Astrocyte (in vitro differentiated cells and primary cell): ENCODE data around the gene SEMA3F. TPM values are rescaled to one million over a fixed set of nuclear protein-coding genes. Genes with fewer than 3 reads are reported as not detected.

Source experiments
- DNase-seq: peaks from one replicate; pipeline ENCODE4 v3.0.0-alpha.2; 2010; ENCODE audit warnings: low read depth
- FAIRE-seq: peaks from 2 replicates; lab custom pipeline; 2011; peaks lifted over from hg19 to GRCh38; lab: Jason Lieb, UNC
- H2AFZ ChIP-seq: 2 replicates; pipeline ENCODE4 v1.6.0; 2012; ENCODE audit warnings: low read depth, low read length, inconsistent platforms
- H3K27ac ChIP-seq: 2 replicates; pipeline ENCODE4 v1.5.1; 2011; ENCODE audit warnings: low read depth, low read length, inconsistent platforms
- H3K27me3 ChIP-seq: 2 replicates; pipeline ENCODE4 v1.6.0; 2011; ENCODE audit warnings: low read length, inconsistent platforms; ENCODE audit not compliant: insufficient read depth
- H3K36me3 ChIP-seq: 2 replicates; pipeline ENCODE4 v1.5.1; 2011; ENCODE audit warnings: low read length, inconsistent platforms; ENCODE audit not compliant: insufficient read depth
- H3K4me1 ChIP-seq: 2 replicates; pipeline ENCODE4 v1.5.1; 2011; ENCODE audit warnings: low read length, inconsistent platforms; ENCODE audit not compliant: insufficient read depth
- H3K4me2 ChIP-seq: 2 replicates; pipeline ENCODE4 v1.6.0; 2012; ENCODE audit warnings: low read length, inconsistent platforms
- H3K4me3 ChIP-seq: 2 replicates; pipeline ENCODE4 v1.5.1; 2011; ENCODE audit warnings: low read depth, mild to moderate bottlenecking, low read length, inconsistent platforms; ENCODE audit not compliant: insufficient read depth
- H3K79me2 ChIP-seq: 2 replicates; pipeline ENCODE4 v1.6.0; 2012; ENCODE audit warnings: mild to moderate bottlenecking, low read length, inconsistent platforms; ENCODE audit not compliant: insufficient read depth
- H3K9ac ChIP-seq: 2 replicates; pipeline ENCODE4 v1.6.0; 2012; ENCODE audit warnings: mild to moderate bottlenecking, low read length, inconsistent platforms
- H3K9me3 ChIP-seq: 2 replicates; pipeline ENCODE4 v1.5.1; 2012; ENCODE audit warnings: low read depth, mild to moderate bottlenecking, low read length, inconsistent platforms; ENCODE audit not compliant: insufficient read depth
- H4K20me1 ChIP-seq: 2 replicates; pipeline ENCODE4 v1.6.0; 2012; ENCODE audit warnings: low read length, inconsistent platforms; ENCODE audit not compliant: insufficient read depth
- H3K27ac Mint-ChIP-seq: one replicate; pipeline ENCODE4 v1.8.0; 2021; ENCODE audit warnings: mild to moderate bottlenecking, mixed read lengths; ENCODE audit not compliant: unreplicated experiment
- H3K27me3 Mint-ChIP-seq: one replicate; pipeline ENCODE4 v1.8.0; 2021; ENCODE audit warnings: low read depth, mixed read lengths; ENCODE audit not compliant: unreplicated experiment
- H3K36me3 Mint-ChIP-seq: one replicate; pipeline ENCODE4 v1.8.0; 2021; ENCODE audit warnings: low read depth, mixed read lengths; ENCODE audit not compliant: unreplicated experiment
- H3K4me1 Mint-ChIP-seq: one replicate; pipeline ENCODE4 v1.8.0; 2021; ENCODE audit warnings: low read depth, mixed read lengths; ENCODE audit not compliant: unreplicated experiment
- H3K4me3 Mint-ChIP-seq: one replicate; pipeline ENCODE4 v1.8.0; 2021; ENCODE audit warnings: mild to moderate bottlenecking, moderate library complexity, mixed read lengths; ENCODE audit not compliant: unreplicated experiment
- H3K9me3 Mint-ChIP-seq: one replicate; pipeline ENCODE4 v1.8.0; 2021; ENCODE audit warnings: mild to moderate bottlenecking, mixed read lengths; ENCODE audit not compliant: unreplicated experiment
- CTCF ChIP-seq: IDR thresholded peaks from 2 replicates; pipeline ENCODE4 v1.5.1; 2011; ENCODE audit warnings: low read depth, mild to moderate bottlenecking, inconsistent platforms, low read length, moderate library complexity; ENCODE audit not compliant: insufficient read depth
- EZH2 ChIP-seq: IDR thresholded peaks from 2 replicates; pipeline ENCODE4 v1.6.1; 2012; ENCODE audit warnings: mild to moderate bottlenecking, low read length, inconsistent platforms; ENCODE audit not compliant: insufficient read depth
- total RNA-seq: library from RNA; stranded (reverse); gene quantifications from 2 replicates; pipeline ENCODE4 v1.2.1, GENCODE V29; 2021

Gene SEMA3F
- total RNA-seq, 1 donor from 2014 or later = 6.6 TPM

- Histone ChIP-seq H3K27ac (no peak overlapping the region), H3K79me2 (no peaks in the 10 kb centered on the region), H2AFZ (no peak overlapping the region), H3K4me2 (no peak overlapping the region), H3K4me1 (peaks cover 7% of the 10 kb centered on the region), H3K4me3 (no peak overlapping the region), H3K9ac (no peak overlapping the region), H3K36me3 (no peaks in the 10 kb centered on the region), H3K9me3 (no peaks in the 10 kb centered on the region), H4K20me1 (peaks cover 9% of the 10 kb centered on the region), H3K27me3 (no peaks in the 10 kb centered on the region)
- Mint-ChIP-seq H3K4me3 (no peak overlapping the region), H3K4me1 (peaks cover 7% of the 10 kb centered on the region), H3K36me3 (no peaks in the 10 kb centered on the region), H3K27me3 (peaks cover 9% of the 10 kb centered on the region), H3K9me3 (no peaks in the 10 kb centered on the region), H3K27ac (no peak overlapping the region)
- DNase-seq = no peak
- no peak for FAIRE-seq
- TF ChIP-seq EZH2 = no peak
- TF ChIP-seq CTCF = no peak
Observed at GRCh38 chr3:50127251-50127691, 27.9 kb upstream of the SEMA3F start.

GRCh38 chr3:50128001-50128400, 27.1 kb upstream of the SEMA3F start:
- H3K9me3 Mint-ChIP-seq = no peaks in the 10 kb centered on the region
- no peaks in the 10 kb centered on the region for H3K9me3 ChIP-seq
- H3K4me3 Mint-ChIP-seq = peak overlapping the region; percentile 12
- peaks cover 7% of the 10 kb centered on the region for H3K4me1 ChIP-seq
- no peaks in the 10 kb centered on the region for H3K36me3 Mint-ChIP-seq
- H3K4me3 ChIP-seq = no peak overlapping the region
- H4K20me1 ChIP-seq = peaks cover 4% of the 10 kb centered on the region
- no peak overlapping the region for H3K27ac Mint-ChIP-seq
- FAIRE-seq (no peak), DNase-seq (no peak)
- H3K9ac ChIP-seq = no peak overlapping the region
- peaks cover 14% of the 10 kb centered on the region for H3K27me3 Mint-ChIP-seq
- H2AFZ ChIP-seq = no peak overlapping the region
- H3K4me1 Mint-ChIP-seq = peaks cover 7% of the 10 kb centered on the region
- H3K27me3 ChIP-seq = no peaks in the 10 kb centered on the region
- TF ChIP-seq EZH2 (no peak), CTCF (no peak)
- no peaks in the 10 kb centered on the region for H3K36me3 ChIP-seq
- no peak overlapping the region for H3K4me2 ChIP-seq
- no peak overlapping the region for H3K27ac ChIP-seq
- no peaks in the 10 kb centered on the region for H3K79me2 ChIP-seq

GRCh38 chr3:50130436-50130835, 24.7 kb upstream of the SEMA3F start:
- Mint-ChIP-seq H3K9me3 (no peaks in the 10 kb centered on the region), H3K27ac (no peak overlapping the region), H3K4me3 (no peak overlapping the region), H3K4me1 (peaks cover 6% of the 10 kb centered on the region), H3K36me3 (no peaks in the 10 kb centered on the region), H3K27me3 (peaks cover 29% of the 10 kb centered on the region)
- no peak overlapping the region for H3K4me2 ChIP-seq
- no peaks in the 10 kb centered on the region for H3K36me3 ChIP-seq
- FAIRE-seq = no peak
- no peak overlapping the region for H2AFZ ChIP-seq
- H3K79me2 ChIP-seq = no peaks in the 10 kb centered on the region
- H3K9ac ChIP-seq = no peak overlapping the region
- no peaks in the 10 kb centered on the region for H4K20me1 ChIP-seq
- no peaks in the 10 kb centered on the region for H3K27me3 ChIP-seq
- no peak overlapping the region for H3K27ac ChIP-seq
- TF ChIP-seq CTCF (no peak), EZH2 (no peak)
- no peaks in the 10 kb centered on the region for H3K9me3 ChIP-seq
- no peak for DNase-seq
- H3K4me1 ChIP-seq = no peaks in the 10 kb centered on the region
- no peak overlapping the region for H3K4me3 ChIP-seq
